ENCODE data around the gene POLD3.
"Not testable (repeated sequence)": the region's sequence is repeated elsewhere in the genome, so short reads cannot be mapped to it uniquely, and the experiment has no call there.

- TF ChIP-seq, protein P1, sequence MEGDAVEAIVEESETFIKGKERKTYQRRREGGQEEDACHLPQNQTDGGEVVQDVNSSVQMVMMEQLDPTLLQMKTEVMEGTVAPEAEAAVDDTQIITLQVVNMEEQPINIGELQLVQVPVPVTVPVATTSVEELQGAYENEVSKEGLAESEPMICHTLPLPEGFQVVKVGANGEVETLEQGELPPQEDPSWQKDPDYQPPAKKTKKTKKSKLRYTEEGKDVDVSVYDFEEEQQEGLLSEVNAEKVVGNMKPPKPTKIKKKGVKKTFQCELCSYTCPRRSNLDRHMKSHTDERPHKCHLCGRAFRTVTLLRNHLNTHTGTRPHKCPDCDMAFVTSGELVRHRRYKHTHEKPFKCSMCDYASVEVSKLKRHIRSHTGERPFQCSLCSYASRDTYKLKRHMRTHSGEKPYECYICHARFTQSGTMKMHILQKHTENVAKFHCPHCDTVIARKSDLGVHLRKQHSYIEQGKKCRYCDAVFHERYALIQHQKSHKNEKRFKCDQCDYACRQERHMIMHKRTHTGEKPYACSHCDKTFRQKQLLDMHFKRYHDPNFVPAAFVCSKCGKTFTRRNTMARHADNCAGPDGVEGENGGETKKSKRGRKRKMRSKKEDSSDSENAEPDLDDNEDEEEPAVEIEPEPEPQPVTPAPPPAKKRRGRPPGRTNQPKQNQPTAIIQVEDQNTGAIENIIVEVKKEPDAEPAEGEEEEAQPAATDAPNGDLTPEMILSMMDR (IDR thresholded peaks at IDR 0.05): not testable (repeated sequence)
- not testable (repeated sequence) for TF ChIP-seq EP300, POLR2A, POLR2AphosphoS5 (IDR thresholded peaks at IDR 0.05)
Observed at GRCh38 chr11:74659124-74659523, 66.7 kb downstream of the POLD3 start.

All from stomach (tissue), 4 donors.